Heart right ventricle (tissue), 16 donors: ENCODE measurements around the gene CD1D. TPM values are rescaled to one million over a fixed set of nuclear protein-coding genes. Genes with fewer than 3 reads are reported as not detected.

Experiments
- ATAC-seq, 8 donors: fragments of 200-7000 bp; cut with Tn5 transposase; one replicate each; pipeline ENCODE4 v1.9.1; 2020; ENCODE audit warnings: mild to moderate bottlenecking in 8 of 8, moderate library complexity in 8 of 8, moderate number of reproducible peaks in 1 of 8
- DNase-seq, 2 donors: peaks; one replicate each; pipeline ENCODE4 v3.0.0-alpha.2; 2020
- H3K27ac ChIP-seq, 10 donors: fragments of 200-600 bp; sonication (generic) in 2 of 10; one replicate each; pipeline versions ENCODE4 v1.5.0 to v1.8.0; 2020 to 2022; ENCODE audit warnings: mild to moderate bottlenecking in 3 of 10
- H3K27me3 ChIP-seq, 7 donors: fragments of 200-600 bp; one replicate each; pipeline ENCODE4 v1.8.0; 2021 to 2022; ENCODE audit warnings: mild to moderate bottlenecking in 2 of 7
- H3K36me3 ChIP-seq, 9 donors: fragments of 200-600 bp; sonication (generic) in 1 of 9; one replicate each; pipeline versions ENCODE4 v1.5.0 to v1.8.0; 2020 to 2022; ENCODE audit warnings: mild to moderate bottlenecking in 2 of 9
- H3K4me1 ChIP-seq, 9 donors: fragments of 200-600 bp; sonication (generic) in 1 of 9; one replicate each; pipeline versions ENCODE4 v1.5.0 to v1.8.0; 2020 to 2022; ENCODE audit warnings: mild to moderate bottlenecking in 4 of 9
- H3K4me3 ChIP-seq, 10 donors: fragments of 200-600 bp; sonication (generic) in 2 of 10; one replicate each; pipeline versions ENCODE4 v1.5.0 to v1.8.0; 2020 to 2022; ENCODE audit warnings: mild to moderate bottlenecking in 7 of 10, moderate library complexity in 2 of 10
- H3K9me3 ChIP-seq, 11 donors: fragments of 200-600 bp in 10 of 11; sonication (generic) in 2 of 11; one replicate each; pipeline versions ENCODE4 v1.5.0 to v1.8.0; 2013 to 2022; ENCODE audit warnings: mild to moderate bottlenecking in 2 of 11, control low read depth in 1 of 11, moderate library complexity in 1 of 11
- WGBS, 2 donors: extraction: QIAGEN DNeasy Blood & Tissue Kit; methylation state at CpG; one replicate each; pipeline ENCODE4 v1.1.7; 2013; ENCODE audit warnings: inconsistent platforms in 1 of 2; 5-methylcytosine and 5-hydroxymethylcytosine counted together
- intact Hi-C, 10 donors: fragments of 100-400 bp; cut with DNase I; formaldehyde crosslinking; loops; one replicate each; pipeline versions ENCODE4 v1.11.1 to v1.14.2; 2022
- polyA plus RNA-seq, 2 donors: library from polyadenylated mRNA; stranded (reverse); fragments of 200-250 nt; gene quantifications; one replicate each; pipeline ENCODE4 v1.2.3, GENCODE V29; 2013
- total RNA-seq, 10 donors: library from RNA; stranded (reverse); fragmentation: NEBNext Ultra II Directional in 3 of 10; extraction: Animal tissue kit (Norgen Biotek cat#: 25700) in 3 of 10; gene quantifications; one replicate each; pipeline versions ENCODE4 v1.2.1 to v1.2.4, GENCODE V29; 2021 to 2023
- TF ChIP-seq, protein P1 (sequence below), 9 donors: fragments of 200-600 bp; sonication (generic) in 2 of 9; IDR thresholded peaks; one replicate each; pipeline versions ENCODE4 v1.5.0 to v1.8.0; 2021 to 2022; ENCODE audit warnings: antibody characterized with exemption in 9 of 9, mild to moderate bottlenecking in 5 of 9, moderate library complexity in 1 of 9
- donor health status: Arrhythmogenic right ventricular cardiomyopathy.
- donor health status: ischemic (EF 13 %, LVEDD 7.1; RV severe dilation, severe dysfunction).
- donor health status: healthy with polysubstance abuse.
- donor health status: DM: no; HTN: yes; CAD: no.
- donor health status: DM: no; HTN: no; CAD: no.
- donor health status: ischemic (EF 25% LVEDD 6.9; RV normal size, moderate dysfunction).
- donor health status: ischemic (EF 25% LVEDD 5.7; RV mildly dilated, moderate dysfunction).
- donor health status: healthy.
- donor health status: DM: yes; HTN: yes; CAD: no.
- donor health status: Ischemic cardiomyopathy.
- donor health status: ischemic (EF 35%, LVEDD 5.7; RV mildly dilated, moderate dysfunction).
- donor health status: nonischemic (EF 11% LVEDD 7.7; RV severe dilation, severe dysfunction).
- donor health status: DM: yes; HTN: yes; CAD: no.
- donor health status: PGD.
- donor health status: ischemic (EF 29% LVEDD 5.4; RV normal size, mild dysfunction).
- donor health status: nonischemic (EF 23%, LVEDD 6.1; RV moderate dilation, normal function).

The CD1D gene
- total and polyA plus RNA-seq, 12 donors, result 0.67 to 5.9 (median 2.1) TPM

DNA sequence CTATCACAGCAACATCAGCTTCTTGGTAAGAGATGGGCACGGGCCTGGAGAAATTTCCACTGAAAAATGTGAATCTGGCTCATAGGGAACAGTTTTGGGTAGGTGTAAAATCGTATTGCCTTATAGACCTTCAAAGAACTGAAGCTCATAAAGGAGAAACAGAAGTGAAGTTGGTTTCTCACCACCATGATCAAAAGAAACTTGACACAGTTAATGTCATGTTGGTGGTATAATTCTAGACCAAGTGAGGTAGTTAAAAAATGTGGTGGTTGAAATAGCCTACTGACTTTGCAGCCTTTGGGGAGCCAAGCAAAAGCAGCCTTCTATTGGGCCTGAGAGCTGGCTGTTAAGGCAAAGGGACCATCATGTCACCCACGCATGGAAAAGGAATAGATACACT lies 8.9 kb downstream of the CD1D start:
- Histone ChIP-seq H3K27ac (no peak overlapping the region), H3K4me3 (no peak overlapping the region), H3K4me1 (peaks cover 0 to 18% (median 0%) of the 10 kb centered on the region in 9 donors), H3K9me3 (peaks cover 0 to 5% (median 0%) of the 10 kb centered on the region in 11 donors), H3K27me3 (peaks cover 0 to 30% (median 7%) of the 10 kb centered on the region in 7 donors), H3K36me3 (no peaks in the 10 kb centered on the region)
- intact Hi-C loops, result no loop called here
- DNase-seq (no peak), ATAC-seq (no peak)
- WGBS, 2 donors, result 89 to 90% methylated on average over 3 of the region's 3 CpGs
- TF ChIP-seq, protein P1, sequence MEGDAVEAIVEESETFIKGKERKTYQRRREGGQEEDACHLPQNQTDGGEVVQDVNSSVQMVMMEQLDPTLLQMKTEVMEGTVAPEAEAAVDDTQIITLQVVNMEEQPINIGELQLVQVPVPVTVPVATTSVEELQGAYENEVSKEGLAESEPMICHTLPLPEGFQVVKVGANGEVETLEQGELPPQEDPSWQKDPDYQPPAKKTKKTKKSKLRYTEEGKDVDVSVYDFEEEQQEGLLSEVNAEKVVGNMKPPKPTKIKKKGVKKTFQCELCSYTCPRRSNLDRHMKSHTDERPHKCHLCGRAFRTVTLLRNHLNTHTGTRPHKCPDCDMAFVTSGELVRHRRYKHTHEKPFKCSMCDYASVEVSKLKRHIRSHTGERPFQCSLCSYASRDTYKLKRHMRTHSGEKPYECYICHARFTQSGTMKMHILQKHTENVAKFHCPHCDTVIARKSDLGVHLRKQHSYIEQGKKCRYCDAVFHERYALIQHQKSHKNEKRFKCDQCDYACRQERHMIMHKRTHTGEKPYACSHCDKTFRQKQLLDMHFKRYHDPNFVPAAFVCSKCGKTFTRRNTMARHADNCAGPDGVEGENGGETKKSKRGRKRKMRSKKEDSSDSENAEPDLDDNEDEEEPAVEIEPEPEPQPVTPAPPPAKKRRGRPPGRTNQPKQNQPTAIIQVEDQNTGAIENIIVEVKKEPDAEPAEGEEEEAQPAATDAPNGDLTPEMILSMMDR (IDR thresholded peaks at IDR 0.05), result no peak

DNA sequence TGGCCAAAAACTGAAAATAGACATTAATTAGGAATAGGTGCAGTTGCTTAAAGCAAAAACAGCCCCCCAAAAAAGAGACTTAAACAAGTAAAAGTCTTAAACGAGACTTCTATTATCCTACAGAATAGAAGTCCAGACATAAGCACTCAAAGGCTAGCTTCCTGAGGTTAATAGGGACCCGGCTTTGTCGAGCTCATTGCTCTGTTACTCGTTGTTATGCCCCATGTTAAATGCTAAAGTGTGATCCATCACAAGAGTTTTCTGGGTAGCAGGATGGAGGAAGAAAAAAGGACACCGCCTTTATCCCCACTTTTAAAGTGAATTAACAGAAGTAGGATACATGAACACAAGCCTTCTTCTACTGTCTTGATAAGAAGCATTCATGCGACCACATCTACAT lies 10.6 kb downstream of the CD1D start:
- ATAC-seq (no peak), DNase-seq (no peak)
- TF ChIP-seq, protein P1 (IDR thresholded peaks at IDR 0.05), result no peak
- H3K27me3 ChIP-seq, result peaks cover 0 to 30% (median 7%) of the 10 kb centered on the region in 7 donors
- H3K27ac ChIP-seq, result no peak overlapping the region
- H3K9me3 ChIP-seq, result peaks cover 0 to 5% (median 0%) of the 10 kb centered on the region in 11 donors
- no peak overlapping the region for H3K4me3 ChIP-seq
- H3K36me3 ChIP-seq, result no peaks in the 10 kb centered on the region
- WGBS, 2 donors, result 55% methylated on average over 6 of the region's 6 CpGs
- peaks cover 0 to 6% (median 0%) of the 10 kb centered on the region in 9 donors for H3K4me1 ChIP-seq
- intact Hi-C loops, result no loop called here

DNA sequence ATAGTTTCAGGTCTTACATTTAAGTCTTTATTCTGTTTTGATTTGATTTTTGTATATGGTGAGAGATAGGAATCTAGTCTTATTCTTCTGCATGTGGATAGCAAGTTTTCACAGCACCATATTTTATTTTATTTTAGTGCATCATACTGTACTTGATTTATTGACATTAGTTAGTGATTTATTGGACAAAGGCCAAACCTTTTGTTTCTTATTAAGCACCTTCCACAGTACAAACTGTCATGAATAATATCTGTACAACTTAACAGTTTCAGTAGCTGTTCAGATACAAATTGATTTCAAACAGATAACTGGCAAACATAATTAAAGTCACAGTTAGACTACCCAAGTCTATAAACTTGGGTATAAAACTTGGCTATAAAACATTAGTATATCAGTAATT lies 15.8 kb downstream of the CD1D start:
- intact Hi-C loops, result no loop called here
- Histone ChIP-seq H3K36me3 (no peaks in the 10 kb centered on the region), H3K27me3 (peaks cover 0 to 18% (median 7%) of the 10 kb centered on the region in 7 donors), H3K4me1 (no peaks in the 10 kb centered on the region), H3K27ac (no peak overlapping the region), H3K9me3 (peaks cover 0 to 5% (median 0%) of the 10 kb centered on the region in 11 donors), H3K4me3 (no peak overlapping the region)
- TF ChIP-seq, protein P1 (IDR thresholded peaks at IDR 0.05), result no peak
- DNase-seq (no peak), ATAC-seq (no peak)

DNA sequence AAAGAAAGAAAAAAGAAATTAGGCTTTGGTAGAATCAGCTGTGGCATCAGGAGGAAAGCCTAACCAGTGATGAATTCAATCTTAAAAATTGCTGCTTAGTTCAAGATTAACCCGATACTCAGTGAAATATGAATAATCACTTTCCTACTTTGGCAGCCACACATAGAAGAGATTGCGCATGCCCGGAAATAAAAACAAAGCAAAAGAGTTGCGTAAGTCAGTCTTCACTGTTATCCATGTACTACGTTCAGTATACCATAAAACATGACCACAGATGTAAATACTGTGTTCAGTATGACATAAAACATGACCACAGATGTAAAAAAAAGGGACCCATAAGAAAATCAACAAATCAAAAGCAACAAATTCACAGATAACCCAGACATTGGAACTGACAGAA lies 19.2 kb downstream of the CD1D start:
- no peak for ATAC-seq
- DNase-seq, result no peak
- 66 to 71% methylated on average over 5 of the region's 5 CpGs for WGBS, 2 donors
- Histone ChIP-seq H3K4me1 (peaks cover 0 to 13% (median 0%) of the 10 kb centered on the region in 9 donors), H3K9me3 (no peaks in the 10 kb centered on the region), H3K27me3 (peaks cover 0 to 16% (median 0%) of the 10 kb centered on the region in 7 donors), H3K36me3 (no peaks in the 10 kb centered on the region), H3K4me3 (no peak overlapping the region), H3K27ac (no peak overlapping the region)
- intact Hi-C loops, result loop anchor here in 8 of 10 donors (5.0 to 10.0 kb wide), 7 partner anchors 297 to 875 kb away; partner anchors contain the start of gene AIM2 (in 3 of the 8)
- TF ChIP-seq, protein P1 (IDR thresholded peaks at IDR 0.05), result no peak
